PC-9 (cell line): ENCODE measurements around the gene BRSK2. TPM values are rescaled to one million over a fixed set of nuclear protein-coding genes. Genes with fewer than 3 reads are reported as not detected.
A peak's percentile ranks its signal among the peaks of the same experiment; 100 is the strongest.

Experiments
- BruUV-seq: library from RNA; stranded (reverse); fragments of 400-500 nt; replicated peaks from 2 replicates; lab custom pipeline; 2021; lab: Mats Ljungman, UMichigan
- CTCF ChIA-PET: fragments of 300-600 bp; sonication (Branson Sonifier 250); formaldehyde crosslinking; loops from one replicate; lab custom pipeline; 2022; ENCODE audit warnings: antibody characterized with exemption; lab: Charles Lee
- POLR2A ChIA-PET: fragments of 300-600 bp; sonication (Branson Sonifier 250); formaldehyde crosslinking; loops from one replicate; lab custom pipeline; 2022; ENCODE audit warnings: antibody characterized with exemption; ENCODE audit not compliant: unreplicated experiment; lab: Charles Lee
- DNase-seq, 2 experiments: peaks; one replicate each; pipeline versions ENCODE4 v3.0.0 to v3.0.0-alpha.2; 2015 to 2022; ENCODE audit warnings: mixed read lengths in 1 of 2
- H2AFZ ChIP-seq: fragments of 200-600 bp; sonication (generic); 2 replicates; pipeline ENCODE4 v1.8.1; 2017; ENCODE audit warnings: antibody characterized with exemption
- H3F3A ChIP-seq: fragments of 200-600 bp; sonication (generic); 2 replicates; pipeline ENCODE4 v1.8.1; 2017; ENCODE audit warnings: antibody characterized with exemption, mild to moderate bottlenecking, low read depth; ENCODE audit not compliant: insufficient read depth
- H3K27ac ChIP-seq: fragments of 200-600 bp; sonication (generic); 2 replicates; pipeline ENCODE4 v1.6.1; 2016; ENCODE audit warnings: mixed run types
- H3K27me3 ChIP-seq: fragments of 200-600 bp; sonication (generic); 2 replicates; pipeline ENCODE4 v1.6.1; 2016; ENCODE audit warnings: low read depth, mixed run types; ENCODE audit not compliant: insufficient read depth
- H3K36me3 ChIP-seq: fragments of 200-600 bp; sonication (generic); 2 replicates; pipeline ENCODE4 v1.6.1; 2016; ENCODE audit warnings: low read depth, mixed run types
- H3K4me1 ChIP-seq: fragments of 200-600 bp; sonication (generic); replicated peaks from 2 replicates; pipeline ENCODE4 v1.6.1; 2016; ENCODE audit warnings: mixed run types; ENCODE audit not compliant: insufficient read depth
- H3K4me2 ChIP-seq: fragments of 200-600 bp; sonication (generic); 2 replicates; pipeline ENCODE4 v1.6.1; 2017; ENCODE audit warnings: mixed run types
- H3K4me3 ChIP-seq: fragments of 200-600 bp; sonication (generic); 2 replicates; pipeline ENCODE4 v1.6.1; 2016; ENCODE audit warnings: mixed run types
- H3K79me2 ChIP-seq: fragments of 200-600 bp; sonication (generic); 2 replicates; pipeline ENCODE4 v1.6.1; 2017; ENCODE audit warnings: low read depth, mixed run types
- H3K9me2 ChIP-seq: fragments of 200-600 bp; sonication (generic); 2 replicates; pipeline ENCODE4 v1.8.1; 2017; ENCODE audit warnings: mild to moderate bottlenecking; ENCODE audit not compliant: insufficient read depth
- H3K9me3 ChIP-seq: fragments of 200-600 bp; sonication (generic); 2 replicates; pipeline ENCODE4 v1.8.1; 2016; ENCODE audit warnings: low read depth; ENCODE audit not compliant: insufficient read depth
- H4K20me1 ChIP-seq: fragments of 200-600 bp; sonication (generic); 2 replicates; pipeline ENCODE4 v1.8.1; 2017; ENCODE audit not compliant: insufficient read depth
- CTCF ChIP-seq: fragments of 200-600 bp; sonication (generic); conservative IDR thresholded peaks from 2 replicates; pipeline ENCODE4 v1.6.1; 2017; ENCODE audit warnings: mixed run types, antibody characterized with exemption, mild to moderate bottlenecking, moderate library complexity
- EZH2 ChIP-seq: fragments of 200-600 bp; sonication (generic); IDR thresholded peaks from 2 replicates; pipeline ENCODE4 v1.8.0; 2017; ENCODE audit warnings: antibody characterized with exemption, low read depth
- intact Hi-C: fragments of 100-400 bp; cut with micrococcal nuclease; formaldehyde crosslinking; loops from one replicate; pipeline ENCODE4 v1.10.0; 2022; ENCODE audit not compliant: unreplicated experiment
- total RNA-seq: library from RNA; stranded (reverse); gene quantifications from 2 replicates; pipeline ENCODE4 v1.2.3, GENCODE V29; 2021

The BRSK2 gene
- total RNA-seq, 1 experiment from 2014 or later = 2.9 TPM

GRCh38 chr11:1452744-1453143 is 63.0 kb downstream of the BRSK2 start:
- Histone ChIP-seq H3K27ac (no peak overlapping the region), H3K4me3 (no peak overlapping the region), H3K27me3 (no peaks in the 10 kb centered on the region), H4K20me1 (no peaks in the 10 kb centered on the region), H3K9me3 (no peaks in the 10 kb centered on the region), H3K4me2 (no peak overlapping the region), H3K79me2 (no peaks in the 10 kb centered on the region), H3K4me1 (no peaks in the 10 kb centered on the region), H3K36me3 (no peaks in the 10 kb centered on the region), H3K9me2 (no peaks in the 10 kb centered on the region), H3F3A (no peaks in the 10 kb centered on the region), H2AFZ (no peak overlapping the region)
- intact Hi-C loops = no loop called here
- no TSS peak for BruUV-seq
- DNase-seq = no peak
- ChIA-PET CTCF (no interaction called here), POLR2A (no interaction called here)
- TF ChIP-seq CTCF = no peak
- no peak for TF ChIP-seq EZH2

- Histone ChIP-seq H3K4me1 (no peaks in the 10 kb centered on the region), H3F3A (no peaks in the 10 kb centered on the region), H4K20me1 (no peaks in the 10 kb centered on the region), H3K4me3 (no peak overlapping the region), H3K27me3 (no peaks in the 10 kb centered on the region), H3K36me3 (no peaks in the 10 kb centered on the region), H3K4me2 (no peak overlapping the region), H3K27ac (no peak overlapping the region), H3K9me3 (no peaks in the 10 kb centered on the region), H3K9me2 (no peaks in the 10 kb centered on the region), H3K79me2 (no peaks in the 10 kb centered on the region), H2AFZ (no peak overlapping the region)
- intact Hi-C loops = no loop called here
- BruUV-seq = no TSS peak
- ChIA-PET POLR2A (no interaction called here), CTCF (no interaction called here)
- DNase-seq = peak in 1 of 2 experiments; percentile 72
- TF ChIP-seq CTCF (peak; percentile 42; the same call in 1 of the 2 replicates), EZH2 (no peak)
Observed at GRCh38 chr11:1453611-1454034, 63.9 kb downstream of the BRSK2 start.

DNA sequence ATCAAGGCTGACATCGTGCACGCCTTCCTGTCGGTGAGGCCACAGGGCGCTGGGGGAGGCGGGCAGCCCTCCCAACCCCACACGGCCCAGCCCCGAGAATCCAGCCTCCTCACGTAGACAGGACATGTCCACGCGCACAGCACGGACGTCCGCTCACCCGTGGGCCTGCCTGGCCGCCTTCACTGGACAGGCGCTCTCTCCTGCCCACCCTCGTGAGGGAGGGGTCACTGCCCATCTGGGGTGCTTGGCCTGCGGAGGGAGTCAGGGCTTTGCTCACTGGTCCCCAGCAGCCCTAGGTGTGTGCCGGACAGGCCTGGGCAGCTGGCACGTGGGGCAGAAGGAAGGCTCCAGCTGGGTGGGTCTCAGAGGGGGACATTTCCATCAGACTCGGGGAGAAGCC is 64.8 kb downstream of the BRSK2 start:
- no peaks in the 10 kb centered on the region for H3K27me3 ChIP-seq
- no peak overlapping the region for H3K4me2 ChIP-seq
- ChIA-PET POLR2A (no interaction called here), CTCF (no interaction called here)
- no TSS peak for BruUV-seq
- intact Hi-C loops = no loop called here
- no peak overlapping the region for H2AFZ ChIP-seq
- H4K20me1 ChIP-seq = no peaks in the 10 kb centered on the region
- H3K79me2 ChIP-seq = no peaks in the 10 kb centered on the region
- H3K9me2 ChIP-seq = no peaks in the 10 kb centered on the region
- no peaks in the 10 kb centered on the region for H3K9me3 ChIP-seq
- no peak for TF ChIP-seq EZH2
- TF ChIP-seq CTCF = no peak
- H3F3A ChIP-seq = no peaks in the 10 kb centered on the region
- no peak for DNase-seq
- H3K4me3 ChIP-seq = no peak overlapping the region
- no peak overlapping the region for H3K27ac ChIP-seq
- no peaks in the 10 kb centered on the region for H3K4me1 ChIP-seq
- H3K36me3 ChIP-seq = no peaks in the 10 kb centered on the region
